Kasumi-1 (cell line): Measurements from ENCODE around the gene SHISA7.
A peak's percentile ranks its signal among the peaks of the same experiment; 100 is the strongest.
"Not testable (repeated sequence)": the region's sequence is repeated elsewhere in the genome, so short reads cannot be mapped to it uniquely, and the experiment has no call there.

Experiments
- DNase-seq, 2 experiments: peaks; one replicate each; lab custom pipeline; 2025; lab: John Stamatoyannopoulos, UW

Gene SHISA7

GRCh38 chr19:55419624-55420236, 23.4 kb downstream of the SHISA7 start:
- no peak for DNase-seq

- no peak for DNase-seq
Measured at GRCh38 chr19:55419103-55419502, 24.0 kb downstream of the SHISA7 start.

DNA sequence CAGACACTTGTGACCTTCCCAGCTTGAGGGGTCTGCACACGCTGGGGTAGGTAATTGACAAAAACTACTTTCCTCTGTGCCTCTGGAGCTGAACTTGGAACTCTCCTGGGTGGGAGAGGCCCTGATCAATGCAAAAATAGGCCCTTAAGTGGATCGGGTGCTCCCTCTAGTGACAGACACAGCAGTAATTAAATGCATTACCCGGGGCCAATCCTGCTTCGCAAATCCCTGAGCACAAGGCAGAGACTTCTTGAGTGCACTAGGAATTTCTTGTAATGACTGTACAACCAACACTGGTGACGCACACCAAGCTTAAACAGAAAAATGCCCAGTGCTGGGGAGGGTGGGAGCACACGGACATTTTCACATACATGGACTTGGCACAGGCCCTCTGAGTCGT, 24.9 kb downstream of the SHISA7 start:
- DNase-seq: peak; percentile 82 to 86

DNA sequence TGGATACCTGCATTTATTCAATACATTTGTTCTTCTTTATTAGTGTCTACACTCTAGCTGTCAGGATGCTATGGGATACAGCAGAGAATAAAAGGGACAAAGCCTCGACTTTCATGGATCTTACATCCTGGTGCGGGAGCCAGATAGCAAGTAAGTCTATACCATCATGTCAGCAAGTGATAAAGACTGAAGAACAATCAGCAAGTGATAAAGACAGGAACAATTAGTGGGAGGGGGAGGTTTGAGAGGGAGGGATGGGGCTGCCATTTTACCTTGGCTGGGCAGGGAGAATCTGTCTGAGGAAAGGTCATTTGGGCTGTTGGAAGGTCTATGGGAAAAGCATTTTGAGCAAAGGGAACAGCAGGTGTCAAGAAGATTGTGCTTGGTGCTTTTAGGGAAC, 32.9 kb downstream of the SHISA7 start:
- no peak for DNase-seq

DNA sequence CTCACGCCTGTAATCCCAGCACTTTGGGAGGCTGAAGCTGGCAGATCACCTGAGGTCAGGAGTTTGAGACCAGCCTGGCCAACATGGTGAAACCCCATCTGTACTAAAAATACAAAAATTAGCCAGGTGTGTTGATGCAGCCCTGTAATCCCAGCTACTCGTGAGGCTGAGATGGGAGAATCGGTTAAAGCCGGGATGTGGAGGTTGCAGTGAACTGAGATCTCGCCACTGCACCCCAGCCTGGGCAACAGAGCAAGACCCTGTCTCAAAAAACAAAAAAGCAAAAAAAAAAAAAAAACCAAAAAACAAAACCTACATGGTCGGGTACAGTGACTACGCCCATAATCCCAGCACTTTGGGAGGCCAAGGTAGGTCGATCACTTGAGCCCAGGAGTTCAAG, 33.9 kb downstream of the SHISA7 start:
- DNase-seq: not testable (repeated sequence)

DNA sequence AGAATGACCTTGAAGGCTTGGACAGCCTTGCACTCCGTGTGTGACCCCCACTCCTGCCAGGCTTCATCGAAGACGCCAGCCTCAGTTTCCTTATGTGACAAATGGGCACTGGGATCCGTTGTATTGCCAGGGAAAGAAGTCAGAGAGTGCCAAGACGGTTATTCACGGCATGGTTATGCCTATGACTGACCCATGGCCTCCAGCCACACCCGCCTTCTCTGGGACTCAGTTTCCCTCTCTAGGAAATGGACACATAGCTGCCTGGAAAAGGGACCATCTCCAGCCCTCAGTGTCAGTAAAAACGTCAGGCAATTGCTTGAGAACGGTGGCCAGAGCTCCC, 34.6 kb downstream of the SHISA7 start:
- DNase-seq: no peak

GRCh38 chr19:55407800-55408532, 35.1 kb downstream of the SHISA7 start:
- DNase-seq: peak; percentile 99

- not testable (repeated sequence) for DNase-seq
Measured at GRCh38 chr19:55407550-55407799, 35.6 kb downstream of the SHISA7 start, which contains the start of gene UBE2S. Gene UBE2S (minus strand): TSS chr19:55407788. CDS start chr19:55407589, 199 bp downstream.

DNA sequence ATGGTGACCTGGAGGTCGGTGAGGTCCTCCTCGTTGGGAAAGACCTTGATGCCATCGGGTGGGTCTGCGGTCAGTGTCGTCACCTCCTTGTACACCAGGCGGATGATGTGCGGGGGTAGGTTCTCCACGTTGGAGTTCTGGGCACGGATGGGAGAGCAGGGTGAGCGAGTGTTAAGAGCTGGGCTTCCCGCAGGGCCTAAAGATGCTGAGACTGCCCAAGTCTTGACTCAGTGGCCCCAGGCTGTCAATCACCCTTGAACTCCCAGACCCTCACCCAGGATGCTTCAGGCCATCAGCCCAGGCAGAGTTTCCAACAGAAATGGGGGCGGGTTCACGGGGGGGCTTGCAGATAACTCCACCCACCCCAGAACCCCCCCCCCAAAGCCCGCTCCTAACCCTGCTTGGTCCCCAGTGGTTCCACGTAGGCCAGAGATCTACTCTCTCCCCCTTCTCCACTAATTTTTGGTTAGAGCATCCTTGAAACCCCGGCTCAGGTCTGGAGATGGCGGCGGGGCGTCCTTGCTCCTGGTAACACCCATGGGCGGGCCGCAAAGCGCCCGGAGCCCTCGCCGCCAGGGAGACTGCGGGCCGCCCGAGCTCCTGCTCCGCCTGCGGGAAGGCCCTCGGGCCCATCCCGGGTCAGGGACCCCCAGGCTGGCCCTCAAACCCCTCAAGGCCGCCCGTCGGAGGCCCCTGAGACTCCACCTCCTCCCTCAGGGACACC, 36.1 kb downstream of the SHISA7 start:
- no peak for DNase-seq

GRCh38 chr19:55406091-55406825, 36.8 kb downstream of the SHISA7 start:
- no peak for DNase-seq

DNA sequence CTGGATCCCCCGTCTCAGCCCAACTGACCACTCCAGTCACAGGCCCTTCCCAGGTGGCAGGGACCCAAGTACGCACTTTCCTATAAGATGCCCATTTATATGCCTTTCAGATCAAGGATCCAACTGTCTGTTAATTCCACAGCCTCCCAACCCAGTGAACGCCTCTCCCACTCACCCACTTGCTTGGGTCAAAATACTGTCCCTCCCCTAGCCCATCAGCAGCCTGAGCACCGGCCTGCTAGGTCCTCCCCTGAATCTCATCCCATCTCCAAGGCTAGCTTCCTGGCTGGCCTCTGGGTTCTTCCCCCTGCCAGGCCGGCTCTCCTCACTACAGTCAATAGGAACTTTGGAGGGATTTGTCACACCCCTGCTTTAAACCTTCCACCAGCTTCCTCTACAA, 37.5 kb downstream of the SHISA7 start:
- DNase-seq: no peak

GRCh38 chr19:55402509-55402908, 40.6 kb downstream of the SHISA7 start:
- DNase-seq: no peak

DNA sequence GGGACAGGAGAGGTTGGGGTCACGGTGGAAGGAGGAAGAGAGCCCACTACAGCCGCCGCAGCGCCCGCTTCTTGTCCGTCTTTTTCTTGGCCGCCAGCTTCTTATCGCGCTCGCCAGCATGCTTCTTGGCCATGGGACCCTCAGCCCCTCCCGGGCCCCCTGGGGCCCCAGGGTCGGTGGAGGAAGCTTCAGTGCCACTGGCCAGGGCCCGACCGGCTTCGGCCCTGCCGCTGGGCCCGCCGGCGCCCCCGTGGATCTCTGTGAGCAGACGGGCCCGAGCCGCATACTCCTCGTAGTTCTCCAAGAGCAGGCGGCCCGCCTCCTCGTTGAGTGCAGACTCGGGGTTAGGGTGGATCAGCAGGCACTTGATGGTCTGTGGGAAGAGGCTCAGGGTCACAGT, 41.7 kb downstream of the SHISA7 start:
- DNase-seq: not testable (repeated sequence)

GRCh38 chr19:55400281-55401087, 42.6 kb downstream of the SHISA7 start:
- DNase-seq: no peak

DNA sequence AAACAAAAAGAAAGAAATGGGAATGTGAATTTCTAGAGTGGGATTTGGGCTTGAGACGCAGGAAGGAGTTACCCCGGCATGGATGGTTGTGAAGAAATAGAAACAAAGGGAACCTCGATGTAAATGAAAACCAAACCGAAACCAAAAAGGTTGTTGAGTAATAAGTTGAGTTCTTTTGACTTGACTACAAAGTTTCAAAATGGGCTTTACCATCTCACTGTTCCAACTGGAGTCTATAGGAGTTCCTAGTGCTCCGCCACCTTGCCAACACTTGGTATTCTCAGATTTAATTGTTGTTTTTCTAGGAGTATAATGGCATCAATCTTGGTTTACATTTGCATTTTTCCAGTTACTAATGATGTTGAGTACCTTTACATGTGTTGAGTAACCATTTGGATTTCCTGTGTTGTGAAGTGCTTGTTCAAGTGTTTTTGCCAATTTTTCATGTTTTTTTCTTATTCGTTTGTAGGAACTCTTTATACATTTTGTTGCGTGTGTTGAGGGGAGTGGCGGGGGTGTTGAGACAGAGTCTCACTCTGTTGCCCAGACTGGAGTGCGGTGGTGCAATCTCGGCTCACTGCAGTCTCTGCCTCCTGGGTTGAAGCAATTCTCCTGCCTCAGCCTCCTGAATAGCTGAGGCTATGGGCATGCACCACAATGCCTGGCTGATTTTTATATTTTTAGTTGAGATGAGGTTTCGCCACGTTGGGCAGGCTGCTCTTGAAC, 44.7 kb downstream of the SHISA7 start:
- no peak for DNase-seq

GRCh38 chr19:55392820-55393761, 50.0 kb downstream of the SHISA7 start:
- DNase-seq: no peak

DNA sequence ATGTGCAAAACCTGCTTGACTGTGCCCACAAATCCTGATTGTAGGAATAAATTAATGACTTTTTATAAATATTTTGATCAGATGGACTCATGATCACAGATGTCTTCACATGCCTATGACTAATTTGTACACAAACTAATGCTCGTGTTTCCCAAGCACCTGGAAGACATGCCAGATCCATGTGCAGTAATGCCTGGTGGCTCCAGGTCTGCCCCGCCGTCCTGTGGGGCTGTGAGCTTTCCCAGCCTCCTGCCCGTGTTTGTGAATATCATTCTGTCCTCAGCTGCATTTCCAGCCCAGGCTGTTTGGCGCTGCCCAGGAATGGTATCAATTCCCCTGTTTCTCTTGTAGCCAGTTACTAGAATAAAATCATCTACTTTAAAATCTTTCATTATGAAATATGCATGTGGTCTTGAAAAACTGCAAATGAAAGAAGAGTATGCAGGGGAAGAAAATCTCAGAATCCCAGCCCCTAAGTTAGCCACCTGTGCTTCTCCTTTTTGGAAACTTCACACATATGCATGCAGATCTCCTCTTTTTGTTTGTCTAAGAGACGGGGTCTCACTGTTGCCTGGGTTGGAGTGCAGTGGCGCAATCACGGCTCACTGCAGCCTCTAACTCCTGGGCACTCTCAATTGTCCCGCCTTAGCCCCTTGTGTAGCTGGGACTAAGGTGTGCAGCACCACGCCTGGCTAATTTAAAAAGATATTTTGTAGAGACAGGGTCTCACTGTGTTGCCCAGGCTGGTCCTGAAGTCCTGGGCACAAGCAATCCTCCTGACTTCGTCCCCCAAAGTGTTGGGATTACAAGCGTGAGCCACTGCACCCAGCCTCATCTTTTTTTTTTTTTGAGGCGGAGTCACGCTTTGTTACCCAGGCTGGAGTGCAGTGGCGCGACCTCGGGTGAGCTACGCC, 51.1 kb downstream of the SHISA7 start:
- DNase-seq: no peak

- DNase-seq: no peak
Measured at GRCh38 chr19:55391191-55391670, 51.9 kb downstream of the SHISA7 start.

- no peak for DNase-seq
Measured at GRCh38 chr19:55390461-55390880, 52.6 kb downstream of the SHISA7 start.
